Gastroesophageal sphincter (tissue), 4 donors: ENCODE measurements around the gene PSKH1. TPM values are rescaled to one million over a fixed set of nuclear protein-coding genes. Genes with fewer than 3 reads are reported as not detected.

Experiments used
- ATAC-seq: fragments of 150-250 bp; one replicate; pipeline ENCODE4 v1.9.1; 2016; ENCODE audit warnings: mild to moderate bottlenecking, moderate library complexity
- H3K27ac ChIP-seq, 4 donors: fragments of 200-600 bp; sonication (generic) in 3 of 4; 1 replicate in 3 of 4; 2 replicates in 1 of 4; pipeline ENCODE4 v1.5.1; 2016 to 2019
- H3K27me3 ChIP-seq: fragments of 200-600 bp; sonication (generic); one replicate; pipeline ENCODE4 v1.5.1; 2019
- H3K36me3 ChIP-seq, 2 donors: fragments of 200-600 bp; sonication (generic); one replicate each; pipeline ENCODE4 v1.5.1; 2019; ENCODE audit warnings: control low read depth in 1 of 2
- H3K4me1 ChIP-seq, 3 donors: fragments of 200-600 bp; sonication (generic); 1 replicate in 2 of 3; 2 replicates in 1 of 3; pipeline ENCODE4 v1.5.1; 2016 to 2019; ENCODE audit warnings: control low read depth in 2 of 3
- H3K4me3 ChIP-seq, 2 donors: fragments of 200-600 bp; sonication (generic); one replicate each; pipeline ENCODE4 v1.5.1; 2019; ENCODE audit warnings: mild to moderate bottlenecking in 1 of 2, moderate library complexity in 1 of 2
- H3K9me3 ChIP-seq, 3 donors: fragments of 200-600 bp; sonication (generic); one replicate each; pipeline ENCODE4 v1.5.1; 2017 to 2019; ENCODE audit warnings: control low read depth in 2 of 3
- CTCF ChIP-seq, 4 experiments: fragments of 200-600 bp in 2 of 4; fragments of 450-650 bp in 2 of 4; sonication (generic) in 1 of 4; IDR thresholded peaks; one replicate each; pipeline ENCODE4 v1.5.1; 2017 to 2019; ENCODE audit warnings: antibody characterized with exemption in 4 of 4, mild to moderate bottlenecking in 2 of 4, moderate library complexity in 2 of 4
- EP300 ChIP-seq: sonication (generic); formaldehyde crosslinking; IDR thresholded peaks from one replicate; pipeline ENCODE4 v1.6.1; 2017; ENCODE audit warnings: antibody characterized with exemption, mild to moderate bottlenecking
- POLR2A ChIP-seq, 2 donors: fragments of 450-650 bp; IDR thresholded peaks; one replicate each; pipeline ENCODE4 v1.6.1; 2017; ENCODE audit warnings: antibody characterized with exemption in 2 of 2, mild to moderate bottlenecking in 2 of 2, moderate library complexity in 1 of 2
- POLR2AphosphoS5 ChIP-seq: sonication (generic); formaldehyde crosslinking; IDR thresholded peaks from one replicate; pipeline ENCODE4 v1.6.1; 2017; ENCODE audit warnings: antibody characterized with exemption
- WGBS, 2 donors: methylation state at CpG; one replicate each; pipeline ENCODE4 v1.1.5; 2018; ENCODE audit warnings: low coverage in 1 of 2; 5-methylcytosine and 5-hydroxymethylcytosine counted together
- total RNA-seq, 4 donors: library from RNA; depleted of rRNA; stranded (reverse); fragments of >200 nt; gene quantifications; one replicate each; pipeline ENCODE4 v1.1.0, GENCODE V29; 2016

PSKH1 gene
- total RNA-seq, 4 donors from 2014 or later: 14.7 to 32.3 (median 23.4) TPM

- Histone ChIP-seq H3K27me3 (no peaks in the 10 kb centered on the region), H3K9me3 (no peaks in the 10 kb centered on the region), H3K4me3 (no peak overlapping the region), H3K27ac (peak overlapping the region in 3 of 4 donors; percentile 14 to 41 (median 27)), H3K36me3 (peaks cover 0 to 100% of the 10 kb centered on the region in 2 donors), H3K4me1 (peaks cover 0 to 45% (median 12%) of the 10 kb centered on the region in 3 donors)
- no peak for ATAC-seq
- 83 to 84% methylated on average over 3 to 4 of the region's 8 CpGs for WGBS, 2 donors
- no peak for TF ChIP-seq POLR2A (IDR thresholded peaks at IDR 0.05)
- no peak for TF ChIP-seq POLR2AphosphoS5
- no peak for TF ChIP-seq CTCF (IDR thresholded peaks at IDR 0.05)
- no peak for TF ChIP-seq EP300
Observed at GRCh38 chr16:67953641-67954375, 60.8 kb downstream of the PSKH1 start.

GRCh38 chr16:67954421-67955196, 61.6 kb downstream of the PSKH1 start:
- ATAC-seq: peak; percentile 41
- peaks cover 0 to 100% of the 10 kb centered on the region in 2 donors for H3K36me3 ChIP-seq
- no peak overlapping the region for H3K4me3 ChIP-seq
- peak overlapping the region in 3 of 4 donors; percentile 14 to 41 (median 27) for H3K27ac ChIP-seq
- WGBS, 2 donors: 80 to 83% methylated on average over 1 to 2 of the region's 10 CpGs
- no peaks in the 10 kb centered on the region for H3K27me3 ChIP-seq
- H3K4me1 ChIP-seq: peaks cover 0 to 53% (median 20%) of the 10 kb centered on the region in 3 donors
- no peaks in the 10 kb centered on the region for H3K9me3 ChIP-seq
- no peak for TF ChIP-seq CTCF (IDR thresholded peaks at IDR 0.05)
- TF ChIP-seq EP300: no peak

GRCh38 chr16:67957622-67958021, 64.6 kb downstream of the PSKH1 start:
- no peak for TF ChIP-seq POLR2AphosphoS5
- TF ChIP-seq POLR2A (IDR thresholded peaks at IDR 0.05): no peak
- no peak for TF ChIP-seq EP300
- no peak for ATAC-seq
- H3K36me3 ChIP-seq: peaks cover 0 to 100% of the 10 kb centered on the region in 2 donors
- H3K9me3 ChIP-seq: no peaks in the 10 kb centered on the region
- H3K4me3 ChIP-seq: no peak overlapping the region
- peaks cover 0 to 62% (median 22%) of the 10 kb centered on the region in 3 donors for H3K4me1 ChIP-seq
- 100% methylated on average over 1 of the region's 9 CpGs; no CpG with 5 or more reads in 1 of the 2 donors for WGBS, 2 donors
- peak overlapping the region in 3 of 4 donors; percentile 13 to 100 (median 98) for H3K27ac ChIP-seq
- H3K27me3 ChIP-seq: no peaks in the 10 kb centered on the region

- 38 to 40% methylated on average over 1 to 2 of the region's 11 CpGs for WGBS, 2 donors
- Histone ChIP-seq H3K4me1 (peaks cover 0 to 70% (median 41%) of the 10 kb centered on the region in 3 donors), H3K4me3 (no peak overlapping the region), H3K36me3 (peaks cover 0 to 89% of the 10 kb centered on the region in 2 donors), H3K27me3 (no peaks in the 10 kb centered on the region), H3K9me3 (no peaks in the 10 kb centered on the region), H3K27ac (peak overlapping the region; percentile 2 to 100 (median 87))
- peak; percentile 88 for ATAC-seq
- TF ChIP-seq POLR2AphosphoS5 (peak; percentile 76), EP300 (no peak)
Observed at GRCh38 chr16:67959536-67960329, 66.7 kb downstream of the PSKH1 start.

- no peak for ATAC-seq
- TF ChIP-seq CTCF (IDR thresholded peaks at IDR 0.05): no peak
- TF ChIP-seq POLR2AphosphoS5: no peak
- no peak for TF ChIP-seq POLR2A (IDR thresholded peaks at IDR 0.05)
- no peak for TF ChIP-seq EP300
- peak overlapping the region in 3 of 4 donors; percentile 76 to 100 (median 98) for H3K27ac ChIP-seq
- no peak overlapping the region for H3K4me3 ChIP-seq
- WGBS, 2 donors: 33% methylated on average over 1 of the region's 13 CpGs; no CpG with 5 or more reads in 1 of the 2 donors
- H3K9me3 ChIP-seq: no peaks in the 10 kb centered on the region
- H3K4me1 ChIP-seq: peaks cover 0 to 84% (median 57%) of the 10 kb centered on the region in 3 donors
- H3K27me3 ChIP-seq: no peaks in the 10 kb centered on the region
- peaks cover 0 to 70% of the 10 kb centered on the region in 2 donors for H3K36me3 ChIP-seq
Observed at GRCh38 chr16:67961551-67961957, 68.5 kb downstream of the PSKH1 start.
